Lung (tissue), 12 donors: ENCODE measurements around the gene PKP1. TPM values are rescaled to one million over a fixed set of nuclear protein-coding genes. Genes with fewer than 3 reads are reported as not detected.

Source experiments
- ATAC-seq: fragments of 200-7000 bp; cut with Tn5 transposase; one replicate; pipeline ENCODE4 v1.9.1; 2020; ENCODE audit warnings: moderate number of reproducible peaks; ENCODE audit not compliant: insufficient read depth, low FRiP score
- DNase-seq, 3 donors: peaks; one replicate each; pipeline ENCODE4 v3.0.0-alpha.2; 2013 to 2017
- H3K27ac ChIP-seq, 2 donors: one replicate each; pipeline ENCODE4 v1.5.1; 2013; ENCODE audit warnings: mild to moderate bottlenecking in 2 of 2, moderate library complexity in 2 of 2, control low read depth in 1 of 2, inconsistent platforms in 1 of 2, low read depth in 1 of 2, low read length in 1 of 2
- H3K27me3 ChIP-seq, 3 donors: one replicate each; pipeline ENCODE4 v1.5.1; 2013; ENCODE audit warnings: low read length in 2 of 3; ENCODE audit not compliant: control insufficient read depth in 3 of 3, insufficient read depth in 3 of 3
- H3K36me3 ChIP-seq, 4 donors: one replicate each; pipeline ENCODE4 v1.5.1; 2013; ENCODE audit warnings: low read length in 4 of 4, mild to moderate bottlenecking in 1 of 4, moderate library complexity in 1 of 4; ENCODE audit not compliant: control insufficient read depth in 4 of 4, insufficient read depth in 4 of 4
- H3K4me1 ChIP-seq, 5 donors: one replicate each; pipeline ENCODE4 v1.5.1; 2013; ENCODE audit warnings: low read length in 5 of 5, mild to moderate bottlenecking in 2 of 5, moderate library complexity in 1 of 5; ENCODE audit not compliant: control insufficient read depth in 5 of 5, insufficient read depth in 5 of 5
- H3K4me3 ChIP-seq: one replicate; pipeline ENCODE4 v1.5.1; 2013; ENCODE audit warnings: mild to moderate bottlenecking, control low read depth, moderate library complexity
- H3K9ac ChIP-seq, 2 donors: one replicate each; pipeline ENCODE4 v1.5.1; 2013; ENCODE audit warnings: low read length in 2 of 2, control low read depth in 1 of 2; ENCODE audit not compliant: insufficient read depth in 1 of 2
- H3K9me3 ChIP-seq, 4 donors: one replicate each; pipeline ENCODE4 v1.5.1; 2013; ENCODE audit warnings: low read length in 3 of 4, mild to moderate bottlenecking in 1 of 4, moderate library complexity in 1 of 4; ENCODE audit not compliant: control insufficient read depth in 4 of 4, insufficient read depth in 3 of 4
- CTCF ChIP-seq: IDR thresholded peaks from 2 replicates; pipeline ENCODE4 v1.5.1; 2012; ENCODE audit warnings: mild to moderate bottlenecking; ENCODE audit errors: control extremely low read depth, extremely low read depth
- WGBS, 2 donors: extraction: QIAGEN DNeasy Blood & Tissue Kit; methylation state at CpG; one replicate each; pipeline ENCODE4 v1.1.7; 2013; 5-methylcytosine and 5-hydroxymethylcytosine counted together
- polyA plus RNA-seq, 2 donors: library from polyadenylated mRNA; stranded (reverse); fragments of 200-250 nt; gene quantifications; one replicate each; pipeline ENCODE4 v1.2.1, GENCODE V29; 2013
- total RNA-seq, 2 donors: library from RNA; depleted of rRNA in 1 of 2; stranded (reverse); fragments of >200 nt in 1 of 2; gene quantifications; one replicate each; pipeline ENCODE4 v1.2.1, GENCODE V29; 2014 to 2021
- donor health status: control.
- donor health status: control.
- donor health status: Bipolar disorder and iron deficiency.
- donor health status: healthy.
- donor health status: DM: yes; HTN: yes; CAD: no.

Gene PKP1
- total and polyA plus RNA-seq, 4 donors = 0.88 to 14.2 (median 3.1) TPM

DNA sequence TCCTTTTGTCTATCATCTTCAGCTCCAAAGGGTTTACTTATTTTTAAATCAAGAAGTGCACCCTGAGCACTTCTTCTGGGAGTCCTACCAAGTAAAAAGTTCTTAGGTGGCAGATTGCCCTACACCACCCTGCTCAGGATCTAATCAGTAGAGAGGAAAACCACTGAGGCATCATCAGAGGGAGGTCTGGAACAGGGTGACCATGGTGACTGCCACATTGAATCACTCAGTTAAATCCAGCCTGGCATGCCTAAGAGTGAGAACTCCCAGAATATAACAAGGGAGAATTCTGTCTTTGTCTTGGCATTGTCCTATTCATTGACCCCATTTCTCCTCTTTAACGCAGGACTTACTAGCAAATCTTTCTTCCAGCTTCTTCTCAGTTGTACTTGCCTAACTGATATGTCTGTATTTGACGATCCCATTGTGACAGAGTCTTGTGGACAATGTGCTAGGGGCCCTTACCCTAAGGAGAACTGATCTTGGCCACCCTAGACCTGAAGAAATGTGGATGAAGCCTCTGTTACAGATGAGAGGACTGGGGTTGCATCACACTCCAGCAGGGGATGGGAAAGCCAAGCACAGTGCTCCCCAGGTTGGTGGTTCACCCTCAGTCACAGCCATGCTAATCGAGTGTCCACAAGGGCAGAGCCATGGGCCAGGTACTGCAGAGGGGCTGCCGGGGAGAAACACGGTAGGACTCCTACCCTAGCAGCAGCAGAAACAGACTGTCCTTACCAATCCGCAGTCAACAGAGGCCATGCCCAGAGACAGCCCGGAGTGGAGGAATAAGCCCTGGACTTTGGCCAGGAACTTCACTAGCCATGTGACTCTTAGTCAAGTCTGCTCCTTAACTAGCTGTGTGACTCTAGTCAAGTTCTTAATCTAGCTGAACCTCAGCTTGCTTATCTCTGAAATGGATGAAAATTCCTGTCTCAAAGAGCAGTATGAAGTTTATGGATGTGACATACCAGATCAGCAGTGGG lies 15.4 kb downstream of the PKP1 start:
- no peak overlapping the region for H3K9ac ChIP-seq
- H3K27me3 ChIP-seq = no peaks in the 10 kb centered on the region
- no peak overlapping the region for H3K27ac ChIP-seq
- ATAC-seq = no peak
- H3K4me1 ChIP-seq = peaks cover 0 to 10% (median 2%) of the 10 kb centered on the region in 5 donors
- 85 to 89% methylated on average over 7 of the region's 7 CpGs for WGBS, 2 donors
- H3K36me3 ChIP-seq = no peaks in the 10 kb centered on the region
- TF ChIP-seq CTCF = no peak
- no peak overlapping the region for H3K4me3 ChIP-seq
- DNase-seq = no peak
- no peaks in the 10 kb centered on the region for H3K9me3 ChIP-seq

DNA sequence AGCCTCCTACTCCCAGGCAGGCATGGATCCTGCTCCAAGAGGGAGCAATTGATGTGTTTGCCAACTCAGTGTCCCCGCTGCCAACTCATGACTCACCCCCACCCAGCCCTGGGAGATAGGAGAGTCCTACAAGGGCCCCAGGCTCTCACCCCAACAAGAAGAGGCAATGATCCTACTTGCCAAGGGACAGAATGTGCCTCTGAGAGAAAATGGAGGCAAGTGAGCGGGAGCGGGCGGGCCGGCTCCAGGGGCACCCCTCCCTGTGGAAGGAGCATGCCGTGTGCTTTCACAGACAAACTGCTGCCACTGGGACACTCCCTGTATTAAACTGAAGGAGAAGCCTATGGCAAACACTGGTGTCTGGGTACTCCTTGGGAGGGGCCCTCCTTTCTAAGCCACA lies 16.7 kb downstream of the PKP1 start:
- 65 to 93% methylated on average over 6 of the region's 6 CpGs for WGBS, 2 donors
- Histone ChIP-seq H3K4me3 (no peak overlapping the region), H3K27ac (peak overlapping the region; percentile 12 to 26), H3K4me1 (peaks cover 0 to 10% (median 2%) of the 10 kb centered on the region in 5 donors), H3K27me3 (no peaks in the 10 kb centered on the region), H3K9ac (no peak overlapping the region), H3K9me3 (no peaks in the 10 kb centered on the region), H3K36me3 (no peaks in the 10 kb centered on the region)
- no peak for TF ChIP-seq CTCF
- no peak for DNase-seq
- peak; percentile 67 for ATAC-seq

GRCh38 chr1:201300641-201301040 lies 17.3 kb downstream of the PKP1 start:
- 63 to 95% methylated on average over 4 of the region's 4 CpGs for WGBS, 2 donors
- ATAC-seq = no peak
- Histone ChIP-seq H3K27ac (no peak overlapping the region), H3K9me3 (no peaks in the 10 kb centered on the region), H3K9ac (no peak overlapping the region), H3K4me3 (no peak overlapping the region), H3K36me3 (no peaks in the 10 kb centered on the region), H3K4me1 (peaks cover 0 to 10% (median 2%) of the 10 kb centered on the region in 5 donors), H3K27me3 (no peaks in the 10 kb centered on the region)
- no peak for TF ChIP-seq CTCF
- no peak for DNase-seq
